Measurements from ENCODE around the gene CCDC13.

The CCDC13 gene

DNA sequence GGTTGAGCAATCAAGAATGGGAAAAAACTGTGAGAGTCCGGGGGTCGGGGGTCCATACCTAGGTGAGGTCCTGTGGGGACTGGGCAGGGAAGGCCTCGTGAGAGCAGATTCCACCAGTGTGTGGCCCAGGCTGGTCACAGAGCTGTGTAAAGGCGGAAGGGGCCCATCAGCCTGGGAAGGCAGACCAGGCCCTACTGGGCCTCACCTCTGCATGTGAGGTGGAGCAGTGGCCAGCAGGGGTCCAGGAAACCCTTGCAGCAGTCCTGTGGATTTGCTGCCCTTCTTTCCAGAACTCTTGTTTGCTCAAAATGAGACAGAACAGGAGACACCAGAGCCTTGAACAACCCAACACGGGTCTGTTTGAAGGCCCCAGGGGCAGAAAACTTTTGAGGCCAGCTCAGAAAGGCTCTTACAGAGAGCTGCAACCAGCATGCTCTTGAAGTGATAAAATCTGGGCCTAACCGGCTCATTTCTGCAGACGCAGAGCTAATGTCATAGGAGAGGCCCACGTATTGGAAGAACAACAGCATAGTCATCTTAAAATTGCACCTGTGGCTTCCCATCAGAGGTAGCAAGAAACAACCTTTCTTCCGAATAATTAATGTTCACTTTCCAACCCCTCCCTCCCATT is 40.1 kb downstream of the CCDC13 start:
- DNase-seq, result peak; percentile 2

DNA sequence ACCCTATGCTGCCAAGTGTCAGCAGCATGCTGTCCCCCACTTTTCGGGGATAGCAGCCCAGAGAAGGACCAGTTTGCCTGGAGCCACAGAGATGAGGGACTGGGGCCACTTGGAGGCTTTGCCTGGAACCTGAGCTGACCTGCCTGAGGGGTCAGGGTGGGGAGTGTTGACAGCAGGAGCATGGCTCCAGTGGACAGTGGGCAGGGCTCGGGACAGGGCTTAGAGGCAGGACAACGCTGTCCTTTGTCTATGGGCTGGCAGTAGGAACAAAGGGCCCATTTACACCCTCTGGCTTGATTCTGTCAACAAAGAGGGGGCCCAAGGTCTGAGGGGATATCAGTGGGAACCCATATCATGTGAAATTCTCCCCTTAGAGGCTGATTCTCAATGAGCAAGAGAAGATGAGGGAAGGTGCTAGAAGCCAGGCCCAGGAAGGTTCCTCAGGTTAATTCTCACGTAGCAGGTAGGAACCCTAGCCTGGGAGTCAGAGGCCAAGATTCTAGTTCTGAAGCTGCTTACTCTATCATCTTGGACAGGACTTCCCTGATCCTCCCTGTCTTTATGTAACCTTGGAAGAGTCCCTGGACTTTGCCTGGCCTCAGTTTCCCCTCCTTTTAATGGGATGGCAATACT is 40.7 kb downstream of the CCDC13 start:
- no peak for DNase-seq

DNA sequence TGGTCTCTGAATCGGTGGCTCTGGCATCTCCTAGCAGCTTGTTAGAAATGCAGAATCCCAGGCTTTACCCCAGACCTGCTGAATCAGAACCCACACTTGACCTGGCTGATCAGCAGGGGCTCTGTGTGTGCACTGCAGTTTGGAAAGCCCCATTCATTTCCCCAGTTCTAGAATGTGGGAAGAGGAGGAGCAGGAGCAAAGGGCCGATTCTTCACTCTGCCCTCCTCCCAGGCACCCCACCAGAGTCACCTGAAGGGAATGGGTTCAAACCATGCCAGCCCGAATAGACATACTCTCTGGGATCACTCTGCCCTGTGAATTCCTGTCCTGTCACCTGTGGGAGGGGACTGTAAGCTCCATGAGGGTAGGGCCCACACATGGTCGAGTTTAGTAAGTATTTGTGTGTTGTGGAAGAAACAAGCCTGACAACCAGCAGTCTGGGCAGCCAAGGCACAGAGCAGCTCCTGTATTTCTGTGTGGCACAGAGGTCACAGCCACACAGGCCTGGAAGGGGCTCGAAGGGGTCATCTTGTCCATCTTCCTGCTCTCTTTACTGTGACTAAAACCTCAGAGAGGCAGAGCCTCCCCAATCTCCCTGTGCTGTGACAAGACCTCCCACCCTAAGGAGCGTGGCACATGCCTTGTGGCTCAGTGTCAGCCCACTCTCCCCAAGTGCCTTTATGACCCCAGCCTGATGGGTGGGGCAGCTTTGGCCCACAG is 41.4 kb downstream of the CCDC13 start:
- peak; percentile 0 for DNase-seq

DNA sequence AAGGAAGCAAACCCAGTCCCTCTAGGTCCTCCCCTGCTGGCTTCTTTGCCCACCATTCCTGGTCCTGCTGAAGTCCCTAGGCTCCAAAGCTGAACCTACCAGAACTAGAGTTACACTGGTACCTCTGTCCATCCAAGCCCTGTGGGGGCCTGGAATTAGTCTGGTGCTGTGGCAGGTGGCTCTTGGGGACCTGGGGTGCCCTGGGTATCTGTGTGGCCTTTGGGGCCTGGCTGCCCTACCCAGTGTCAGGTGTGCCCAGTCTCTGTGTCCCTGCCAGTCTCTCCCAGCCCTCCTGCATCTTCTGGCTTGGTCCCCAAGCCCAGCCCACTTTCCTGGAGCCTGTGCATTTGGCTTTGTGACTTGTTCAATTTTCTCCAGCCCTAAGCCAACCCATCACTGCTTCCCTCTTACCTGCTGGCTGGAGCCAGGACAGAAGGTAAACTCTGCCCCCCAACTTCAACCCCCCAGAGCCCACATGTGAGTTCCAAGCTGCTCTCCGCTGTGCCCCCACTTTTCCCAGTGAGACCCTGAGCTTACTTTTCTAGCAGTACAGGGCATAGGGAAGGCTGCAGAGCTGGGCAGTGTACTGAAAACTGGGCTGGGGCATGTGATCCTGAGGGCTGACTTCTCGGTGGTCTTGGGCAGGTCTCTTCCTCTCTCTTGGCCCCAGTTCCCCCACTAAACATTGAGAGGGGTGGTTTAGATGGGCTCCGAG is 42.2 kb downstream of the CCDC13 start:
- DNase-seq, result peak; percentile 1

DNA sequence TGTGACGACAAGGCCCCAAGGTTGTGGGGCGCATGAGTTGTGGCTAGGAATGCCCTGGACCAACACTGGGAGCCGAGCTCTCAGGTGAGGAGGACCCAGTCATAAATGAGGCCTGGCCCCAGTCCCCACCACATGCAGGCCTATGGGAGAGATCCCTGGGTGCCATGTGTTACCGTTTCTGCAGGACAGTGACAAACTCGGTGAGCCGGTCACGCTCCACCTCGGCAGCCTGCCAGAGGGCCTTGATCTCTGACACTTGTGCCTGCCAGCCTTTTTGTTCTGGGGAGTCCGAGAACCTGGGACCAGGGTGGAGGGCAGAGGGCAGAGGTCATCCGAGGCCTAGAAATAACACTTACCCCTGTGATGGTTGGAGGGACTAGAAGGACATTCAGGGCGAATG is 42.8 kb downstream of the CCDC13 start:
- no peak for DNase-seq

DNA sequence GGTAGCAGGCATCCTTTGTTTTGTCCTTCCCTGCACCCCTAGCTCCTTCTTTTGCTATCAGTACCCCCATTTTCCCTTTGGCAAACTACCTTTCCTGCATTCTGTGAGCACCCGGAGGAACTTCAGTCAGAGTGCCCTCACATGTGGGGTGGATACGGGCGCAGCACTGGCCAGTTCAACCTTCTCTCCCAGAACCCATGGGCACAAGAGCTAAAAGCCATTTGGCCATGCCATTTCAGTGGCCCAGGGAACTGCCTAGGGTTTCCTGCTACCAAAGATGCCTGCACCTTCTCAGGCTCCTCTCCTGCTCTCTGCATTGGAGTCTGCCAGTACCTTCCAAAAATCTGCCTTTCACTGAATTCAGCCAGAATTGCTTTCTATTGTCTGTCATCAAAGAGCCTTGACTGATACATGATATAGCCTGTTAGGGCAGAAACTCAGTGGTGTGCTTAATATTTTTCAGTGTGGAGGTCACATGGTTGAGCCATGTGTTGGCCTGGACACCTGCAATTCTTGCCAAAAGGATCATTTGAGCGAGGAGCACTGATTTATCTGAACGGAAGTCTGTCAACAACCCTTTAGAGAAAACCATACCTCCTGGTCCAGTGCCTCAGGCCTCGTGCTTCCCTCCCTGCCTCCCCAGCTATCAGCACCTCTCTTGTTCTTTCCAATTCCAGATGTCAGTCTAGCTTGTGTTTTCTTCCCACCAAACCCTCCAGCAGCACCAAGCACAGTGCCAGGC is 43.5 kb downstream of the CCDC13 start:
- no peak for DNase-seq

GRCh38 chr3:42728668-42729364 is 44.2 kb downstream of the CCDC13 start:
- peak; percentile 2 for DNase-seq

DNA sequence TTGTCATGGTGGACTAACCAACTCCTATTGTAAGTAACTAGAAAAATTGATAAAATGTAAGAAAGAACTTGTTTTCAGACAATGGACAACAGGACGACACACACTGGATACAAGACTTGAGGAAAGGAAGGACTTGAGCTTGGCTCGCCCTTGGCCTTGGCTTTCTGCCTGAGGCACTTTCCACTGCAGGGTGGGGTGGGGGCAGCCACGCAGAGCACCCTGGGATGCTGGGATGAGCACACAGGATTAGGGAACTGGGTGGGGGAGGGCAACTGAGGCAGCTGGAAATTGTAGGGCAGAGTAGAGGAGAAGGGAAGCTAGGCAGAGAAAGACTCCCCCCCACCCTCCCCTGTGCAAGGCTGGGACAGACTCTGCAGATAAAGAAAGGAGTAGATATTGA is 45.0 kb downstream of the CCDC13 start:
- DNase-seq, result no peak

DNA sequence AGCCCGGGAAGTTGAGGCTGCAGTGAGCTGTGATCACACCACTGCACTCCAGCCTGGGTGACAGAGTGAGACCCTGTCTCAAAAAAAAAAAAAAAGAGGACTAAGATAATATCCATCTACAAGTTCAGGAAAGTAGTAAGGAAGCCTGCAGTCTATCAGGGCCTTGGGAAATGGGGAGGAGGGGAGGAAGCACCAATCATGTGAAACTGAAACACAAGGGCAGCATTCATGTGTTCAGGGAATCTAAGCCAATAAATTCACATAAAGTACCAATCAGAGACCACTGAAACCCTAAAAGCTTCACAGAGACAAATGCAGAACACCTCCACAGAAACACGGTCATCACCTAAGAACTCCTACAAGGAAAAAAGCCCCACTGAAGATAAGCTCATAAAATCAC is 47.6 kb downstream of the CCDC13 start:
- no peak for DNase-seq

DNA sequence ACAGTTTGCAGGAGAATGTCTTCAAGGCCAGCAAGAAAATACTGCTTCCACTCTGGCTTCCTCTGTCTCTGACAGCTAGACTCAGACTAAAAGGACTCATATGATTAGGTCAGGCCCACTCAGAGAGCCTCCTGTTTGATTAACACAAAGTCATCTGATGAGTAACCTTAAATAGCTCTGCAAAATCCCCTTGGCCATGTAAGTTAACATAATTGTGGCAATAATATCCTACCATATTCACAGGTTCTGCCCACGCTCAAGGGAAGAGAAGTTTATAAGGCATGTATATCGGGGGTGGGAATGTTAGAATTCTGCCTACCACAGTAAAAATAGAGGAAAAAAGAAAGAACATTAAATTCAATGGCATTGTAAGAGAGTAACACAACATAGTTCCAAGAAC is 49.8 kb downstream of the CCDC13 start:
- DNase-seq, result no peak

Measured in activated CD4-positive, alpha-beta T cell treated with anti-CD3 and anti-CD28 coated beads for 1 hour (primary cell).